Placental pericyte (primary cell): ENCODE measurements around the gene OR8D2. TPM values are rescaled to one million over a fixed set of nuclear protein-coding genes. Genes with fewer than 3 reads are reported as not detected.

Source experiments
- total RNA-seq: library from RNA; depleted of rRNA; stranded (reverse); fragments of >200 nt; gene quantifications from 2 replicates; pipeline ENCODE4 v1.2.3, GENCODE V29; 2012

OR8D2 gene, protein sequence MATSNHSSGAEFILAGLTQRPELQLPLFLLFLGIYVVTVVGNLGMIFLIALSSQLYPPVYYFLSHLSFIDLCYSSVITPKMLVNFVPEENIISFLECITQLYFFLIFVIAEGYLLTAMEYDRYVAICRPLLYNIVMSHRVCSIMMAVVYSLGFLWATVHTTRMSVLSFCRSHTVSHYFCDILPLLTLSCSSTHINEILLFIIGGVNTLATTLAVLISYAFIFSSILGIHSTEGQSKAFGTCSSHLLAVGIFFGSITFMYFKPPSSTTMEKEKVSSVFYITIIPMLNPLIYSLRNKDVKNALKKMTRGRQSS
- not detected in 2 replicates for total RNA-seq

DNA sequence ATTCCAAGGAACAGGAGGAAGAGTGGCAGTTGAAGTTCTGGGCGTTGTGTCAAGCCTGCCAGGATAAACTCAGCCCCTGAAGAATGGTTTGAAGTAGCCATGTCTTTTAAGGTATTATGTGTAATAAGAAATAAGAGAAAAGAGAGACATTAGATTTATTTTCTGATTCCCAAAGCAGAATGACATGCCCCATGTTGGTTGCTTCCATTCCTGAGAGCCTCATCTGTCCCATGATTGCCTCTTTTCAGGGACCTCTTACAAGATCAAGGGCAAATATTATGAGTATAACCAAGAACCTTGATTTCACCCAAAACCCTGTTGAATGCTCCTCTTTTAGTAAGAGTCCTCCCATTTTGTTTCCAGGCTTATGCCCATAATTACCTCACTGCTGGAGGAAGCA lies at the start of gene OR8D2:
Gene OR8D2, minus strand, starts transcription at position 101 of the 400 bp plus-strand sequence. Its CDS starts 0 bp downstream, at position 101.

DNA sequence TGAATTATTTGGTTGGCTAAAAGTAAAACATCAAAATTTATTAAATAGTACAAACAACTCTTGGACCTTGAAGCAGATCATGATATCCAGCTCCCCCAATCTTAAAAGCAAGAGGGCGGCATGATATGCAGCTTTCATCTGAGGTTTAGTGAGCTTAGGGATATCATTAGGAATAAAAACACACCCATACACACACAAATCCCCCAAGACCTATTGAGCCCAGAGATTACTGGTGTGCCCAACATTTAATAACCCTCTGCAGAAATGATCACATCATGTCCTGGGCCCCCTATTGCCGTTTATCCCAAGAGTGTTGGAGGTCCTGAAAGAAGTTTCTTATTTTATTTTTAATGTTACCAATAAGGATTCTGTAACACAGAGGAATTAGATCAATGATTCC lies 6.1 kb downstream of the OR8D2 start, which contains the start of gene OR8D1:
Gene OR8D1, minus strand, starts transcription at position 101 of the 400 bp plus-strand sequence. CDS start 3,183 bp downstream, outside the sequence.

Other genes starting within 250 kb of the OR8D2 start
- gene VWA5A, start 204.7 kb downstream of the OR8D2 start, total RNA-seq: 1.5 and 25.2 TPM in 2 replicates
- under 0.01 TPM in 2 replicates for gene OR10D3, start 136.9 kb downstream of the OR8D2 start, total RNA-seq
- not detected in 2 replicates for gene OR8G1, start 79.1 kb downstream of the OR8D2 start, total RNA-seq
- gene OR8G5, start 63.8 kb downstream of the OR8D2 start, total RNA-seq: not detected in 2 replicates
- gene OR8D1, start 6.2 kb downstream of the OR8D2 start, total RNA-seq: not detected in 2 replicates
- not detected in 2 replicates for gene OR8B2, start 64.3 kb upstream of the OR8D2 start, total RNA-seq
- not detected in 2 replicates for gene OR8B3, start 78.8 kb upstream of the OR8D2 start, total RNA-seq
- gene OR8B4, start 104.7 kb upstream of the OR8D2 start, total RNA-seq: not detected in 2 replicates
- not detected in 2 replicates for gene OR8B8, start 125.5 kb upstream of the OR8D2 start, total RNA-seq
- gene OR8B12, start 223.5 kb upstream of the OR8D2 start, total RNA-seq: not detected in 2 replicates
- gene OR8A1, start 249.8 kb upstream of the OR8D2 start, total RNA-seq: under 0.01 TPM in 2 replicates